D721Med (cell line): ENCODE measurements around the gene CACNG5.

ENCODE experiments used
- DNase-seq: peaks from one replicate; pipeline ENCODE4 v3.0.0; 2011; ENCODE audit warnings: low spot score; ENCODE audit not compliant: insufficient read length
- FAIRE-seq: peaks from 2 replicates; lab custom pipeline; 2011; peaks lifted over from hg19 to GRCh38; lab: Jason Lieb, UNC
- TF ChIP-seq, protein P1 (sequence below): IDR thresholded peaks from 2 replicates; pipeline ENCODE4 v1.5.1; 2012; ENCODE audit warnings: mild to moderate bottlenecking, control low read depth; ENCODE audit not compliant: insufficient read depth; ENCODE audit errors: missing control alignments

CACNG5 gene

DNA sequence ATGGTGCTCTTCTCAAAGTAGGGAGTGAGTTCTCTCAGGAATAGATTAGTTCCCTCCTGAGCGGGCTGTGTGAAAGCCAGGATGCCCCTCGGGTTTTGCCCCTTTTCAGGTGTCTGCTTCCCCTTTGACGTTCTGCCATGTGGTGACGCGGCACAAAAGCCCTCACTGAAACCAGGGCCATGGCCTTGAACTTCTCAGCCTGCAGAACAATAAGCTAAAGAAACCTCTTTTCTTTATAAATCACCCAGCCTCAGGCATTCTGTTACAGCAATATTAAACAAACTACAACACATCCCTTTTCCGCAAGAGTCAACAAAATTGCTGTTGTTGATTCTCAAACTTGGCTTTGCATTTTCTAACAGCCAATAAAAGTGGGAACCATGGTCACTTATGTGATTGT lies 15.5 kb upstream of the CACNG5 start:
- DNase-seq: no peak
- FAIRE-seq: no peak
- TF ChIP-seq, protein P1, sequence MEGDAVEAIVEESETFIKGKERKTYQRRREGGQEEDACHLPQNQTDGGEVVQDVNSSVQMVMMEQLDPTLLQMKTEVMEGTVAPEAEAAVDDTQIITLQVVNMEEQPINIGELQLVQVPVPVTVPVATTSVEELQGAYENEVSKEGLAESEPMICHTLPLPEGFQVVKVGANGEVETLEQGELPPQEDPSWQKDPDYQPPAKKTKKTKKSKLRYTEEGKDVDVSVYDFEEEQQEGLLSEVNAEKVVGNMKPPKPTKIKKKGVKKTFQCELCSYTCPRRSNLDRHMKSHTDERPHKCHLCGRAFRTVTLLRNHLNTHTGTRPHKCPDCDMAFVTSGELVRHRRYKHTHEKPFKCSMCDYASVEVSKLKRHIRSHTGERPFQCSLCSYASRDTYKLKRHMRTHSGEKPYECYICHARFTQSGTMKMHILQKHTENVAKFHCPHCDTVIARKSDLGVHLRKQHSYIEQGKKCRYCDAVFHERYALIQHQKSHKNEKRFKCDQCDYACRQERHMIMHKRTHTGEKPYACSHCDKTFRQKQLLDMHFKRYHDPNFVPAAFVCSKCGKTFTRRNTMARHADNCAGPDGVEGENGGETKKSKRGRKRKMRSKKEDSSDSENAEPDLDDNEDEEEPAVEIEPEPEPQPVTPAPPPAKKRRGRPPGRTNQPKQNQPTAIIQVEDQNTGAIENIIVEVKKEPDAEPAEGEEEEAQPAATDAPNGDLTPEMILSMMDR: no peak

DNA sequence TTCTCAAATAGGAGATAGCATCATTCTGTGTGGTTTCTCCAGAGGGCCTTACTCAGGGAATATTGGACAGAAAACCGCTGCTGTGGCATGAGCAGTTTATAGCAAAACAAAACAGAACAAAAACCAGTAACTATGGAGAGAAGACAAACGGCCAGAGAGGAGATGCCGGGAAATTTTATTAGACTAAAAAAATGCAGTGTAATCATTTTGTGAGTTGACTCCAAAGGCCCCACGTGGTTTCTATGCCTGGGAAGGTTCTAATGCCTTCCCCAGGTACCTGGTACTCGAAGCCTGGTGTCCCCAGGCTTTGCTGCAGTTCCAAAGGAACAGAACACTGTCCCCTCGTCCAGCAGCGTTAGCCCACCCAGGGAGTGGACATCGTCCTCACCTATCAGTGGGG lies 12.9 kb upstream of the CACNG5 start:
- FAIRE-seq: no peak
- no peak for DNase-seq
- TF ChIP-seq, protein P1: no peak

DNA sequence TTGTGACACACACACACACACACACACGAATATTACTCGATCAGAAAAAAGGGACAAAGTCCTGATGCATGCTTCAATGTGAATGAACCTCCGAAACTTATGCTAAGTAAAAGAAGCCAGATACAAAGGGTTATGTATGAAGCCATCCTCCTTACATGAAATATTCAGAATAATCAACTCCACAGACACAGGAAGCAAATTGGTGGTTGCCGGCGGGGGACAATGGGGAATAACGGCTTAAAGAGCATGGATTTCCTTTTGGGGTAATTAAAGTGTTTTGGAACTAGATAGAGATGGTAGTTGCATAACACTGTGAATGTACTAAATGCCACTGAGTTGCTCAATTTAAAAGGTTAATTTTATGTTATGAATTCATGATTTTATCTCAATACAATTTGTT lies 8.1 kb upstream of the CACNG5 start:
- DNase-seq (no peak), FAIRE-seq (no peak)
- TF ChIP-seq, protein P1: no peak

DNA sequence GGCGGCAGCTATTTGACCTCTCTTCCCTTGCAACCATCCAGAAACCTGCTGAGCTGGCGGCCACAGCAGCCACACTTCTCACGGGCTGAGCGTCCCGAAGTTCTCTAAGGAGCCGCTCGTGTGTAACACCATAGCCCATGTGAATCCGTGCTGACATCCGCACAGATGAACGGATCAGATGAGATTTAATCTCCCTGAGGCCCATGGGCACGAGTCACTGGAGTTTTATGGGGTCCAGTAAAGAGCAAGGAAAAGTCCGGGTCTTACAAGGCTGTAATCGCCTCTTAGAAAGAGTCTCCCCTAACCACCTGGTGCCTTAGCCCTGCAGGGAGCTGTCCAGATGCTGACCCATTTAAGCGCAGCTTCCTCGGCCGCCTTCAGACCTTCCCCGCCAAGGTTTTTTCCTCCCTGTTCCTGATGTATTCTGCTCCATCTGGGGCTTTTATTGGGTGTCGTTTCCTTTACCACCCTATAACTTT lies 5.5 kb upstream of the CACNG5 start:
- no peak for FAIRE-seq
- TF ChIP-seq, protein P1: no peak
- no peak for DNase-seq

DNA sequence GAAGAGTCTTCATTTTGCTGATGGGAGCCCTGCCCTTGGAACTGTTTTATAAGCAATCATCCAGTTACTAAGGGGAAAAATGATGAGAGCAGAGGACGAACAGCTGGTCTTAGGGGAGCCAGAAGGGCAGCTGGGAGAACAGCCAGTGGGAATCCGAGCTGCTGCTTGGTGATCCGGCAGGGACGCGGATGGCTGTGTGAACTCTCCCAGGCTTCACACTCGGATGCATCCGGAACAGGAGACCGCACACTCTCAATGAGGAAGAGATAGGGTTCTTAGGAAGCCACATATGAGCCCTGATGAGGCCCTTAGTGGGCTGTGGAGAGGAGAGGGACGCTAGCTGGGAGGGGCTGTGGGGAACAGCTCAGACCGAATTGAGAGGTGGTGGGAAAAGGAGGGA lies 5.0 kb upstream of the CACNG5 start:
- DNase-seq: no peak
- FAIRE-seq: no peak

DNA sequence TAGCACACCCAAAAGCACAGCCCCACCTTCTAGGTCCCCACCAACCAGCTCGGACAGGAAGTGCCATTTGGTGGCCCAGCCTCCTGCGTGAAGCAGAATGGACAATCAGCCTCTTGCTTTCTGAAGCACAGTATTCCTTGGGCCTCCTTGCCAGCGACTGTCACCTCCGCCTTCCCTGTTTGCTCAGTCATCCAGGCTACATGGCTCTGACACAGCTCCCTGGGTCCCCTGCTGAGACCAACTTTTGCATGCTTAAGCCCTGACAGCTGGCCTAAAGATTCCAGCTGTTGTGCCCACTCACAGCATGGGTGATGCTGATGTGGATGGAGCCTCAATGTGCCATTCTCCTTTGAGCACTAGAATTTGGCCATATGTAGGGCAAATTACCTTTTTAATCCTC lies 4.5 kb upstream of the CACNG5 start:
- FAIRE-seq: no peak
- no peak for DNase-seq
- TF ChIP-seq, protein P1: no peak

More for the DNA sequence above, 5.0 kb upstream of the CACNG5 start:
- TF ChIP-seq, protein P1: no peak

DNA sequence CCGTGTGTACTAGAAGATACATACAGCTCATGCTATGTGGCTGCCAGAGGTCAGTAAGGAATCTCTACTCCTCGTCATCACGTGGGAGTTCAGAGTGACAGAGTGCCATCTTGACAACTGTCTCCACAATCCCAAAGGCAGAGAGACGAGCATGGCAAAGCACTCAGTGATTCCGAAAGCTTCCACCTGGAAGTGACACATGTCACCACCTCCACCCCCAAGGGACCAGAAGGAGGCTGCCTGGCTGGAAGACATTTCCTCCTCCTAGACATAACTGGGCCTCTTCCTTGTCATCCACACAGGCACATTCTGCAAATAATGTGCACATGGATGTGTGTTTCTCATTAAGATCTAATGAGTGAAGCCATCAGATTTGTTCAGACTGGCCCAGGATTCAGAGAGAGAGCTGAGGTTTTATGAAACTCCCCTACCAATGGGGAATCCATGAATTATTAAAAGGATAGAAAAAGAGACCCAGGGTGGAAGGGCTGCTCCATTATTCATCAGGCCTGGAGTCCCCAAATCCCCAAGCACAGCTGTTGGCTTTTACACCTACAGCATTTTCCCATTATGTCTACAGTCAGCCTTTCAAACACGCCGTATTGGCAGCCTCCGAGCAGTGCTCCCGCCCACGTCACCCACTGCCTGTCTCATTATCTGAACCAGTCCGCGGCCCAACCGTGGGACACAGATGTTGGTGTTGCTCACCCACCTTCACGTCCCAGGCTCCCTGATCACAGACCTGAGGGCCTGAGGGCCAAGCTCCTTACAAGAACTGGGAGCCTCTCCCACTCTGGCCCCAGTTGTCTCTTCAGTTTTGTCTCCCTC lies 3.3 kb upstream of the CACNG5 start:
- FAIRE-seq: no peak
- no peak for DNase-seq
- TF ChIP-seq, protein P1: no peak
